GM21423 (cell line): ENCODE measurements around the gene NUBPL.
"Not testable (repeated sequence)": the region's sequence is repeated elsewhere in the genome, so short reads cannot be mapped to it uniquely, and the experiment has no call there.

Experiments used
- ATAC-seq: cut with Tn5 transposase; IDR thresholded peaks from one replicate; pipeline ENCODE4 v1.9.1; 2021; ENCODE audit warnings: mild to moderate bottlenecking, moderate library complexity; ENCODE audit not compliant: unreplicated experiment

The NUBPL gene

GRCh38 chr14:31797946-31798345 is 236.7 kb downstream of the NUBPL start:
- not testable (repeated sequence) for ATAC-seq

DNA sequence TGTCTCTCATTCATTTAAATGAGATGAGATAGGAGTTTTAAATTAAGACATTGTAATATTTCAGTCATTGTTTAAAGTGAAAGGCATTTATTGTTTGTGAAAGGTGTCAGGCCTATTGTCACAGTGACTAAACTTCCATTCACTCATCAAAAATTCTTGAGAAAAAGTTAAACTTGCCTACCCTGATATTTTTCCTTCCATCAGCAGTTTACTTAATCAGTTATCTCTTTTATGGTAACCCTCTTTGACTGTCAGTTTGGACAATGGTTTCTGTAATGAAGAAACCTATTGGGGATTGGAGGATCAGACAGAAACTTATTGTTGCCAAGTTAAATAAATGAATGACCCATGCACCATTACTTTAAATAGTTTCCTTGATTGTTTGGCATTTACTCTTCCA is 241.6 kb downstream of the NUBPL start:
- no peak for ATAC-seq

DNA sequence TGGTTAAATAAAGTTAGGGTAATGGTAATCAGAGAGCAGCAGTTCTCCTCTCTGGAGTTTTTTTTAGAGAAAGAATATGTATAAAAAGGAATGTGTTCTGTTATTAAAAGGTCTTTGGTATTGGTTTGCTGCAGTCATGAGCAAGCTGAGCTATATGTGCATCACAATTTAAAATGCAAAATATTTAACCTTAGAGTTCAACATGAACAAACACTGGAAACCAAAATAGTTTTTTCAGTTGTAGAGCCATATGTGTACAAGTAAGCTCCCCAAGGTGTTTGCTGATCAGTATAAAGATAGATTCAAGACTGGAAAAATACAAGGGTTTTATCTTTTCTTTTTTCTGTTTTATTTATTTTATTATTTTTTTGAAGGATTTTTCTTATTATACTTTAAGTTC is 245.0 kb downstream of the NUBPL start:
- no peak for ATAC-seq

- ATAC-seq: not testable (repeated sequence)
These were observed 250.8 kb downstream of the NUBPL start for GRCh38 chr14:31811693-31812628.

GRCh38 chr14:31813724-31814490 is 252.7 kb downstream of the NUBPL start:
- ATAC-seq: not testable (repeated sequence)

GRCh38 chr14:31819281-31819680 is 258.1 kb downstream of the NUBPL start:
- no peak for ATAC-seq

- no peak for ATAC-seq
These were observed 264.3 kb downstream of the NUBPL start for GRCh38 chr14:31825459-31825858.

- no peak for ATAC-seq
These were observed 266.1 kb downstream of the NUBPL start for GRCh38 chr14:31827325-31827724.

DNA sequence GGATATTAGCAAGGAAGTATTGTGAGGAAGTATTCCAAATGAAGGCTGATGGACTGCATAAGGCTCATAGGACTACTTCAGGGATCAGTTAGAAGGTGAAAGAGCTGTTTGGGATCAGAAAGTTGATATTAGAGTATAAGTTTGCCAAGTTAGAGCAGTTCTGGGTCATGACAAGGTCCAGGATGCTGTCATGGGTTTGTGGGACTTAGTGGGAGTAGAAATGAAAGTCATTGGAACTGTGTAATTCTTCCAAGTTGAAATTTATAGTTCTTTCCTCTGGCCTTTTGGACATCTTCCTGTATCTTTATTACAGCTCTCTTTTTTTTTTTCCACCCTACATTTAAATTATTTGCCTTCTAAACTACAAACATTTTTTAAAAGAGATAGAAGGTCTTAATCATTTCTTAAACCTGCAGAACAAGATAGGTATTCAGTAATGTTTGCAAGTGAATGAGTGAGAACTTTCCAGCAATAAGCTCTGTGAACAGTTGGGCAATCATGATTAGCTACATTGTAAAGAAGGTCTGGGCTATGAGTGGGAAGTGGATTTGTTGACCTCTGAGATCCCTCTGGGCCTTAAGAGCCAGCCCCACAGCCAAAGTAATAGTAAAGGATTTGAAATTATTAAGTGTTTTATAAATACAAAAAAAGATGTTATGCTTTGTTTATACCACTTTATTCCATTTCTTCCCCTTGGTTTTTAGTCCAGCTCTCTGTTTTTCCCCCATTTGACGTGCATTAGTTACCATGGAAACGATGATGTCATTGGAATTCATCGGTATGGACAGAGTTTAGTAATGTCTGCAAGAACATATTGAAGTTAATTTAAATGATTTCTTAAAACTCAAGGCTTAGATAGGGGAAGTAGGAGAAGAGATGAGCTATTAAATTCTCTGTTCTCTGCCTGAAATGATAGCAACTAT is 268.0 kb downstream of the NUBPL start:
- ATAC-seq: no peak

DNA sequence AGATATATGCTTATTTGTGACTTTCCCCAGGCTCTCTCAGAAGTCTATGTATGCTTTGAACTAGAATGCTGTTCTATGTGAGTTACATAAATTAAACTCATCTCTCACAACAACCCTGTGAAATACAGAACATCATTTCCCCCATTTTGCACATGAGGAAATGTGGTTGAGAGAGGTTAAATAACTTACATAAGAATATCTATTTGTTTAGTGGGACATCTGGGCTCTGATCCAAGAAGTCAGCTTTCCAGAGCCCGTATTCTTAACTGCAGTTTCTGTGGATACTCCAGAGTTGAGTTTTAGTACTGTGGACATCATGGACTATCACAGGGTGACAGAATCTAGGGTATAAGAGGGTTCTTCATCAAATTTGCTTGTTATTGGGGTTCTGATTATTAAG is 273.4 kb downstream of the NUBPL start:
- no peak for ATAC-seq

- ATAC-seq: no peak
These were observed 273.8 kb downstream of the NUBPL start for GRCh38 chr14:31835049-31835448.

GRCh38 chr14:31837031-31837430 is 275.8 kb downstream of the NUBPL start:
- ATAC-seq: no peak

DNA sequence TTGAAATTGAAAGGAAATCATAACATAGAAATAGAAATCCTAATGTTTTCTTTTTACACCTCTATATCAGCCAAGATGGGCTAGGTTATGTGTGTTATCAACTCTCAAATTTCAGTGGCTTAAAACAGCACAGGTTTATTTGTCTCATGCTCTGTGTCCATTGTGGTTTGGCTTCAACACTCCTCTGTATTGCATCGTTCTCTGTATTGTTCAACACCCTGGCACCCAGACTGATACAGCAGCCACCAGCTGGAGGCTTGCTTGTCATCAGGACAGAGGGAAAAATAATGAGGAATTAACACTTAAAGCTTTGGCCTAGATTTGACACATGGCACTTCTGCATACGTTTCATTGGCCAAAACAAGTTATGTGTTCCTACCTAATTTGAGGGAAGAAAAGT is 281.7 kb downstream of the NUBPL start:
- no peak for ATAC-seq

GRCh38 chr14:31843361-31844091 is 282.3 kb downstream of the NUBPL start:
- no peak for ATAC-seq

- ATAC-seq: no peak
These were observed 293.4 kb downstream of the NUBPL start for GRCh38 chr14:31854508-31855075.

GRCh38 chr14:31855262-31855661 is 294.1 kb downstream of the NUBPL start:
- ATAC-seq: no peak

DNA sequence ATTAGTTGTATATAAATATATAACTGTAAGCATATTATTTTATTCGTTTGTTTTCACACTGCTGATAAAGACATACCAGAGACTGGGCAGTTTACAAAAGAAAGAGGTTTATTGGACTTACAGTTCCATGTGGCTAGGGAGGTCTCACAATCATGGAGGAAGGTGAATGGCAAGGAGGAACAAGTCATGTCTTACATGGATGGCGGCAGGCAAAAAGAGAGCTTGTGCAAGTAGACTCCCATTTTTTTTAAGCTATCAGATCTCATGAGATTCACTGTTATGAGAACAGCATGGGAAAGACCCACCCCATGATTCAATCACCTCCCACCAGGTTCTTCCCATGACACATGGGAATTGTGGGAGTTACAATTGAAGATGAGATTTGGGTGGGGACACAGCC is 294.8 kb downstream of the NUBPL start:
- not testable (repeated sequence) for ATAC-seq

DNA sequence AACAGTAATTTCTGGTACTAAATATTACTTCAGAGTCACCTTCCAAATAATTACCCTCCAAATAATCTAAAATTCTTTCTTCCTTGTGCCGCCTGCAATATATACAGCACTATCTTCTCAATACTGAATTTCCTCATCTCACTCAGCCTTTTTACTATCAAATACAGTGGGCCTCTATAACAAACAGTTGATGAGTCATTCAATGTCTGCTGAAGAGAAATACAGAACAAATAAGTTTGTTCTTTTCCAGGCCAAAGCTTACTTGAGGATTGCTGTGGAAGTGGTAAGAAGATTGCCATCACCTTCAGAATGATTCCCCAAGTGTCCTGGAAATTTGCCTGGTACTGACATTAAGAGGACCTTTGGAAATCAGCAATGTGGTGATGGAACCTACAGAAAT is 297.7 kb downstream of the NUBPL start:
- no peak for ATAC-seq

GRCh38 chr14:31864937-31865855 is 304.0 kb downstream of the NUBPL start:
- no peak for ATAC-seq
